Retinal pigment epithelial cell (primary cell): ENCODE data around the gene VSIG4.

Experiments used
- DNase-seq: peaks from one replicate; pipeline ENCODE4 v3.0.0-alpha.2; 2010; ENCODE audit warnings: low read depth
- H3K4me3 ChIP-seq: 2 replicates; pipeline ENCODE4 v1.5.1; 2011; ENCODE audit warnings: mild to moderate bottlenecking, low read length, control low read depth, moderate library complexity
- CTCF ChIP-seq: conservative IDR thresholded peaks from 2 replicates; pipeline ENCODE4 v1.5.1; 2011; ENCODE audit warnings: low read depth, low read length, control low read depth, inconsistent platforms

The VSIG4 gene

GRCh38 chrX:66001596-66001995, 38.3 kb downstream of the VSIG4 start:
- TF ChIP-seq CTCF = no peak
- no peak overlapping the region for H3K4me3 ChIP-seq
- DNase-seq = no peak

GRCh38 chrX:66000628-66001272, 39.1 kb downstream of the VSIG4 start:
- no peak for DNase-seq
- no peak overlapping the region for H3K4me3 ChIP-seq
- TF ChIP-seq CTCF = no peak

GRCh38 chrX:66000178-66000577, 39.7 kb downstream of the VSIG4 start:
- no peak overlapping the region for H3K4me3 ChIP-seq
- TF ChIP-seq CTCF = no peak
- no peak for DNase-seq

GRCh38 chrX:65999563-66000148, 40.2 kb downstream of the VSIG4 start:
- no peak for DNase-seq
- H3K4me3 ChIP-seq = no peak overlapping the region
- no peak for TF ChIP-seq CTCF

GRCh38 chrX:65999029-65999562, 40.8 kb downstream of the VSIG4 start:
- DNase-seq = no peak
- no peak for TF ChIP-seq CTCF
- H3K4me3 ChIP-seq = no peak overlapping the region

- TF ChIP-seq CTCF = no peak
- DNase-seq = no peak
- H3K4me3 ChIP-seq = no peak overlapping the region
Observed at GRCh38 chrX:65997978-65998717, 41.7 kb downstream of the VSIG4 start.
